Astrocyte (in vitro differentiated cells and primary cell): ENCODE results near the gene PEX26.

Experiments used
- CTCF ChIP-seq: IDR thresholded peaks from 2 replicates; pipeline ENCODE4 v1.5.1; 2011; ENCODE audit warnings: low read depth, mild to moderate bottlenecking, inconsistent platforms, low read length, moderate library complexity; ENCODE audit not compliant: insufficient read depth
- EZH2 ChIP-seq: IDR thresholded peaks from 2 replicates; pipeline ENCODE4 v1.6.1; 2012; ENCODE audit warnings: mild to moderate bottlenecking, low read length, inconsistent platforms; ENCODE audit not compliant: insufficient read depth

- TF ChIP-seq CTCF (no peak), EZH2 (no peak)
Observed at GRCh38 chr22:18059094-18059417, 18.7 kb upstream of the PEX26 start.
